Mononuclear cell (primary cell): Measurements from ENCODE around the gene B4GALT6. TPM values are rescaled to one million over a fixed set of nuclear protein-coding genes. Genes with fewer than 3 reads are reported as not detected.

ENCODE experiments used
- H3K27me3 ChIP-seq: 2 replicates; pipeline ENCODE4 v1.6.0; 2011; ENCODE audit warnings: low read length, control low read depth; ENCODE audit not compliant: insufficient read depth
- H3K4me1 ChIP-seq: 2 replicates; pipeline ENCODE4 v1.5.1; 2011; ENCODE audit warnings: mild to moderate bottlenecking, low read length, control low read depth; ENCODE audit not compliant: insufficient read depth
- H3K4me3 ChIP-seq: 2 replicates; pipeline ENCODE4 v1.5.1; 2011; ENCODE audit warnings: mild to moderate bottlenecking, low read length, moderate library complexity
- H3K9me3 ChIP-seq: 2 replicates; pipeline ENCODE4 v1.5.1; 2011; ENCODE audit warnings: low read depth, mild to moderate bottlenecking, control low read depth, low read length
- total RNA-seq: library from RNA; depleted of rRNA; stranded (reverse); fragments of >200 nt; gene quantifications from one replicate; pipeline ENCODE4 v1.2.3, GENCODE V29; 2012

Gene B4GALT6
- total RNA-seq, 1 donor: 1.0 TPM

DNA sequence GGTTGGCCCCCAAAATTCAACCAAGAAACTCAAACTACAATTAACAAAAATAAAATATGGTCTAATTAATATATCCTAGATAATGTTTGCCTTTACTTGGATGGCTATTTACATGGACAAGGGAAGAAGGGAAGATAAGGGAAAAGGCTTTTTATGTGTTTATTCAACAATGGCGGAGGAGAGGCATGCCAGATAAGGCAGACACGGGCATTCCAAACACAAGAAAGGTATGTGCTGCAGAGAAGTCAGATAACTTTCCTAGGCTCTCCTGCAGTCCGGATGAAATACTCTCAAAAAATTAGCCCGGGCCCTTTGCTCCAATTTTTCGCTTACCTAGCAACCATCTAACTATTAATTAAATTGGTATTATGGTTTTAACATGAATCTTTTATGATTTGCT is 97.8 kb downstream of the B4GALT6 start:
- no peak overlapping the region for H3K4me3 ChIP-seq
- no peaks in the 10 kb centered on the region for H3K4me1 ChIP-seq
- H3K27me3 ChIP-seq: no peaks in the 10 kb centered on the region
- no peaks in the 10 kb centered on the region for H3K9me3 ChIP-seq

DNA sequence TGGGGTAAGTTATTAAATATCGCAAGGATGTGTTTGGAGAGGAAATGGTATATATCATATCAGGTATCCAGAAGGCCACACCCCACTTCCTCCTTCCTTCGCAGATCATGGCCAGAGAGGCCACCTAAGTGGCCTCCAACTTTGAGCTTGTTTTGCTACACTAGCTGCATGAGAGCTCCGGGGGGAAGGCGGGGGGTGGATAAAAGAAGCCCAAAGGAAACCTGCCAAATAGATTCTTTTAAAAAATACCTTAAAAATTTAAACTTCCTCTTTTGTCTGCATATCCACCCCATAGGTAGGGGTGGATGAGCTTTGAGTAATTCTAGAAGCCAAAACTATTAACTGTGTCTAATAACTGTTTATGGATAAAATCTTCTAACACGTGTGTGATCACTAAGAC is 98.4 kb downstream of the B4GALT6 start:
- no peaks in the 10 kb centered on the region for H3K4me1 ChIP-seq
- no peak overlapping the region for H3K4me3 ChIP-seq
- no peaks in the 10 kb centered on the region for H3K9me3 ChIP-seq

DNA sequence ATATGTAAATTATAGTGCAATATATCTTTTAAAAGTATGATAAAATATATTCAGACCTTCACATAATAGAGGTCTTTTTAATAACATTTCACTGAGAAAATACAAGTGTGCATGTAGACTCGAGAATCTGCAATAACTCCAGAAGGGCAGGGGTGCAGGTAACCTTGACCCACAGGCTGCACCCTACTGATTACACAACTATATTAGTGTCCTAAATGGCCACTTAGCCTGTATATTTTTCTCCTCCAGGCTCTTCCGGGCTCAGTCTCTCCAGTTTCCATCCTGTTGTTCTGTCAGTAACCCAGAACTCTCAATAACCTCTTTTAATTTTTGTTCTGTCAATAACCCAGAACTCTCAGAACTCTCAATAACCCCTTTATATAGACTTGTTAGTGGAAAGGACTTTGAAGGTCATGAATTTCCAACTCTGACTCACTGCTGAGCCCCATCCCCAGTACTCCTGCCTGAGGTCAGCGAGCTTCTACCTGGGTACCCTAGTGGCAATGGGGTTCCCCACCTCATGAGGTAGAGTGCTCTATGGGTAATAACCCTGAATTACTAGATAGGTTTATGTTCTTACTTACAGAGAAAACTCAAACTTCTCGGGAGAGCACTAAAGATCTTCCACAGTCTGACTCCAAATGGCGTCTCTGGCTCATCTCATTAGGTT is 101.1 kb downstream of the B4GALT6 start:
- Histone ChIP-seq H3K4me3 (no peak overlapping the region), H3K27me3 (no peaks in the 10 kb centered on the region), H3K9me3 (no peaks in the 10 kb centered on the region), H3K4me1 (no peaks in the 10 kb centered on the region)

More for the DNA sequence above, 98.4 kb downstream of the B4GALT6 start:
- no peaks in the 10 kb centered on the region for H3K27me3 ChIP-seq

DNA sequence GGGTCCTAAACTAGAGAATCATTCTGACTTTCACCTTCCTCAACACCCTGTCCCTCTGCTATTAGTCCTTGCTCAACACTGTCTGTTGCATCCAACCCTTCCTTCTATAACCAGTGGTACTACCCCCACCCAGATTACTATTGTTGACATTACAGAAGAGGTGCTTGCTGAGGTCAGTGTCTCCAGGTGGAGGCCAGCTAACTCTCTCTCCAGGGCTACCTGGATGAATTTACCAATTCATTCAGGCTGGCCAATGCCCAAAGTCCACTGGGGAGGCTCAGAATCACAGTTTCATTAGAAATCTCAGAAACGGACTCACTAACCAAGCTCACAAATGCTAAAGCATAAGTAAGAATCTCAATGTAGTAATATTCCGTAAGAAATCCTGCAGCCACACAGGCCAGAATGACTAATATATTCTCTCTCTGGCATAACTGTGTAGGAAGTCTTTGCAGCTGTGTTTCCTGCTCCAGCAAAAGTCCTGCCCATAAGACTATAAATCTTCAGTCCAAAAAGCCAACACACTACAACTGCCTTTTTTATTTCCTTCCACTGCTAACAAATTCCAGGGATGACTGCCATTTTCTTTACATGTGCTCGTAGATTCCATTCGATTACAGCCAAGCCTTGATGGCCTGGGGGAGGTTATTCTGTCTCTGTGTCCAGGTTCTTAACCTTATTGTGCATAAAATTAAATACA is 102.7 kb downstream of the B4GALT6 start:
- H3K9me3 ChIP-seq: no peaks in the 10 kb centered on the region
- no peaks in the 10 kb centered on the region for H3K27me3 ChIP-seq
- H3K4me3 ChIP-seq: no peak overlapping the region
- no peaks in the 10 kb centered on the region for H3K4me1 ChIP-seq

DNA sequence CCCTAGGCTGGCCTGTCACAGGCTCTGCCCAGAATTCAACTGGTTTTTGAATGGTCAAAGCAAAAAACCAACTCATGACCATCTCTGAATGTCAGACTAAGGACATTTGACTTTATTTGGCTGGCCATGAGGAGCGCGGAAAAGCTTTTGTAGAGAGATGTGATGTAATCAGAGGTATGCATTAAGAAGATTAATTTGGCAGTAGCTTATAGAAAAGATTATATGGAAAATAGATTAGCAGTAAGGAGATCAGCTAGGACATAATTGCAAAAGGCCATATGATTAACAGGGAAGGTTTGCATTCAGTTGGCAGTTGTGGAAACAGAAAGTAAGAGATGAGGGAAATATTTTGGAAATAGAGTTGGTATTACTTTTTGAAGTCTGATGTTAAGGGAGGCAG is 105.0 kb downstream of the B4GALT6 start:
- no peaks in the 10 kb centered on the region for H3K27me3 ChIP-seq
- no peaks in the 10 kb centered on the region for H3K9me3 ChIP-seq
- H3K4me3 ChIP-seq: no peak overlapping the region
- no peaks in the 10 kb centered on the region for H3K4me1 ChIP-seq

DNA sequence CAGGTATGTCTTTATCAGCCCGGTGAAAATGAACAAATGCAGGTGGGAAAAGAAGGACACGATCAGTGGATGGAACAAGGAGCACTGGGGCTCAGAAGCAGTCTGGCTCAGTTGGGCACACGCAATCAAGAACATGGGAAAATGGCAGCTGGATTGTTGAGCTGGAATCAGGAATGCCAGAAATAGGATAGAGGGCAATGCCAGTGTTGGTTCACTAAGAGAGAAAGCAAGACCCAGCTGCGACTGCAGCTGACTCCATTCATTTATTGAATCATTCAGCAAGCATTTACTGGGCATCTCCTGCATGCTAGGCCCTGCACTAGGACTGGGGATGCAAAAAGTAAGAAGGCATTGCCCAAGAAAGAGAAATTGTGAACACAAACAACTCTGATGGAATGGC is 106.3 kb downstream of the B4GALT6 start:
- Histone ChIP-seq H3K4me3 (no peak overlapping the region), H3K4me1 (no peaks in the 10 kb centered on the region), H3K27me3 (no peaks in the 10 kb centered on the region), H3K9me3 (no peaks in the 10 kb centered on the region)

DNA sequence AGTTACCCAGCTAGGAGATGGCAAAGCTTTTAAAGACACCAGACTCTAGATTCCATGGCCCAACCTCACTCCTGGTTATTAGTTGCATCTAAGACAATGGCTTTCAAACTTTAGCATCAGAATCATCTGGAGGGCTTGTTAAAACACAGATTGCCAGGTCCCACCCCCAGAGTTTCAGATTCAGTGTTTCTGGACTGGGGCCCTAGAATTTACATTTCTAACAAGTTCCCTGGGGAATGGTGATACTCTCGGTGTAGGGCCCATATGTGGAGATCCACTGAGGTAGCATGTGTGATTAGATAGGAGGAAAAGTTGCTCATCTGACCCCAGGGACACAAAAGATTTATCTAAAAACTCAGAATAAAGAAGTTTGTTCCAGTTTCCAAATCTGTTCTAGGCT is 107.2 kb downstream of the B4GALT6 start:
- no peaks in the 10 kb centered on the region for H3K4me1 ChIP-seq
- H3K9me3 ChIP-seq: no peaks in the 10 kb centered on the region
- H3K4me3 ChIP-seq: no peak overlapping the region
- no peaks in the 10 kb centered on the region for H3K27me3 ChIP-seq

DNA sequence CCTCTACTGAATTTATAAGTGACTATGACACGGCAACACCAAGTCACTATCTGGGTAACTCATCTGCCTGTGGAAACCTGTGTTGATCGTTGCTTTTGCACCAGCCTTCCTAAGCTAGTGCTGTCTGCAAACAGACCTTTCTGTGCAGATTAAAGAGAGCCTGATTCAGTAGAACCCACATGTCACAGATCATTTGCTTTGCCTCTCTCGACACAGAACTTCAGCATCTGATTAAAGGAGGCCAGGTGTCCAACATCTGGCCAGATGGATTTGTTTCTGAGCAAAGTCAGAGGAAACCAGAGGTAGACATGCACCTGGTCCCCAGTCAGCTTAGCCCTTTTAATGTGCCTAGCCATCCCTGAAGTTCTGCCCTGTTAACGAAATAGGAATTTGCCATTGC is 107.7 kb downstream of the B4GALT6 start:
- no peaks in the 10 kb centered on the region for H3K4me1 ChIP-seq
- H3K27me3 ChIP-seq: no peaks in the 10 kb centered on the region
- no peaks in the 10 kb centered on the region for H3K9me3 ChIP-seq
- no peak overlapping the region for H3K4me3 ChIP-seq

DNA sequence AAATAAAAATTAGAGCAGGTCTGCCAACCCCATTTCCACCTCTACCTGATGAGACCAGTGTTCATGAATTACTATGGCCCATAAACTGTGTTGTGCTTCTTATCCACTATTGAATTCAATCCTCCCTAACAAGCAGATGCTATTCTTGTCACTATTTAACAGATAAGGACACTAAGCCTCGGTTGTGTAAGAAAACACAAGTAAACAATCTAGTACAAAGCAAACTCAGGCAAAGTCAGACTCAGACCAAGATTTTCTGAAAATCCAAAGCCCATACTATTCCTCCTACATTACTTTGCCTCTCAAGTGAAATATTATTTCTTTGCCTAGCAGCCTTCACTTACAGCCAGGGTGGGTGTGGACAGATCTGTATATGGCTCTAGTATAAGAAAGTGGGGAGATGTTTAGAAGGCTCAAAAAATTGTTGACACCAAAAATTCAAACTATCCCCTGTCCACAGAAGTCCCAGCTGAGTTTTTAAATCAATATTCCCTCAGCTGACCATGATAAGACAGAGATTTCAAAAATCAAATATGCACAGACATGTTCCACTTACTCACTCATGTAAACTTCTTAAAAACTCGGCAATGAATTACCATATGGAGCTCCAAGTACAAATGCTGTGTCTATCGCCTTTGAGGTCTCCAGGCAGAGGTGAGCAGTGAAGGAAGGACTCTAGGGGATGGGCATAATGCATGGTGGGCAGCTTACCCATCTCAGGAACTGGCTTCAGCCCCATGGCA is 108.7 kb downstream of the B4GALT6 start:
- H3K27me3 ChIP-seq: no peaks in the 10 kb centered on the region
- no peak overlapping the region for H3K4me3 ChIP-seq
- H3K4me1 ChIP-seq: no peaks in the 10 kb centered on the region
- no peaks in the 10 kb centered on the region for H3K9me3 ChIP-seq

DNA sequence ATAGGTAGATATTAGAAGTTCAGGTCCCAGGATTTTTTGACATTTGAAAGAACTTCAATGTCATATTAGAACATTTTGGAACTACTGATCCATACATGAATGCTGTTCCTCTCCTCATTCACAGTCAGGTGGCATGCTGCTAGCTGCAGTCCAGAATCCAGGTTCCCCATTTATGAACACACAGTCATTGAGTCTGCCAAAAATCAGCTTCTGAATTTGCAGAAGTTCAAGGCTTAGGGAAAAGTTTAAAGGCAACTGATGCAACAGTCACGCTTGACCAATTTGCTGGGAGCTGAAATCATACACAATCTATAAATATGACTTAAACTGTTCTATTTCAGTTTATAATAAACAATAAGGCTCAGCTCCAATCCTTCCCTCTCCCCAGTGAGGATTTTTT is 110.0 kb downstream of the B4GALT6 start:
- H3K9me3 ChIP-seq: no peaks in the 10 kb centered on the region
- no peaks in the 10 kb centered on the region for H3K27me3 ChIP-seq
- H3K4me3 ChIP-seq: no peak overlapping the region

More for the DNA sequence above, 110.0 kb downstream of the B4GALT6 start:
- no peaks in the 10 kb centered on the region for H3K4me1 ChIP-seq

Other genes starting within 250 kb of the B4GALT6 start
- gene DSG3, start 236.8 kb downstream of the B4GALT6 start, total RNA-seq: not detected
- 0.21 TPM for gene DSG2, start 186.4 kb downstream of the B4GALT6 start, total RNA-seq
- not detected for gene TTR, start 92.7 kb downstream of the B4GALT6 start, total RNA-seq
- 0.10 TPM for gene SLC25A52, start 76.3 kb upstream of the B4GALT6 start, total RNA-seq